ENCODE data around the gene MYO16. TPM values are rescaled to one million over a fixed set of nuclear protein-coding genes. Genes with fewer than 3 reads are reported as not detected.

Gene MYO16
- total RNA-seq, 1 experiment from 2014 or later: 0.49 TPM

GRCh38 chr13:109160357-109160756, 530.9 kb downstream of the MYO16 start:
- peaks cover 20% of the 10 kb centered on the region for H3K4me1 ChIP-seq (ENCODE audit: insufficient read depth, low read length, poor library complexity, severe bottlenecking)
- CTCF ChIA-PET: no interaction called here
- H3K27ac ChIP-seq (ENCODE audit: low read depth, low read length, poor library complexity, severe bottlenecking): no peak overlapping the region
- POLR2A ChIA-PET (ENCODE audit: low non-redundant PET): no interaction called here
- H3K27me3 ChIP-seq (replicated peaks; ENCODE audit: insufficient read depth, low read depth, low read length, poor library complexity): no peaks in the 10 kb centered on the region
- TF ChIP-seq EZH2 (IDR thresholded peaks at IDR 0.05; ENCODE audit: borderline replicate concordance, low read depth, low read length, poor library complexity, severe bottlenecking): no peak
- TF ChIP-seq, protein P1, sequence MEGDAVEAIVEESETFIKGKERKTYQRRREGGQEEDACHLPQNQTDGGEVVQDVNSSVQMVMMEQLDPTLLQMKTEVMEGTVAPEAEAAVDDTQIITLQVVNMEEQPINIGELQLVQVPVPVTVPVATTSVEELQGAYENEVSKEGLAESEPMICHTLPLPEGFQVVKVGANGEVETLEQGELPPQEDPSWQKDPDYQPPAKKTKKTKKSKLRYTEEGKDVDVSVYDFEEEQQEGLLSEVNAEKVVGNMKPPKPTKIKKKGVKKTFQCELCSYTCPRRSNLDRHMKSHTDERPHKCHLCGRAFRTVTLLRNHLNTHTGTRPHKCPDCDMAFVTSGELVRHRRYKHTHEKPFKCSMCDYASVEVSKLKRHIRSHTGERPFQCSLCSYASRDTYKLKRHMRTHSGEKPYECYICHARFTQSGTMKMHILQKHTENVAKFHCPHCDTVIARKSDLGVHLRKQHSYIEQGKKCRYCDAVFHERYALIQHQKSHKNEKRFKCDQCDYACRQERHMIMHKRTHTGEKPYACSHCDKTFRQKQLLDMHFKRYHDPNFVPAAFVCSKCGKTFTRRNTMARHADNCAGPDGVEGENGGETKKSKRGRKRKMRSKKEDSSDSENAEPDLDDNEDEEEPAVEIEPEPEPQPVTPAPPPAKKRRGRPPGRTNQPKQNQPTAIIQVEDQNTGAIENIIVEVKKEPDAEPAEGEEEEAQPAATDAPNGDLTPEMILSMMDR (conservative IDR thresholded peaks at IDR 0.05; ENCODE audit: low read depth, low read length): no peak
- BruUV-seq (replicated peaks): no TSS peak
- H3K9me3 ChIP-seq (ENCODE audit: low read depth, low read length, poor library complexity, severe bottlenecking): no peaks in the 10 kb centered on the region
- no peak for DNase-seq (ENCODE audit: low spot score)
- intact Hi-C loops (cut with micrococcal nuclease; ENCODE audit: unreplicated experiment): no loop called here
- no peaks in the 10 kb centered on the region for H3K36me3 ChIP-seq (ENCODE audit: insufficient read depth, low read length, poor library complexity, severe bottlenecking)
- no peak overlapping the region for H3K4me3 ChIP-seq (ENCODE audit: low read depth, low read length, poor library complexity, severe bottlenecking)

- BruUV-seq (replicated peaks): no TSS peak
- no peaks in the 10 kb centered on the region for H3K36me3 ChIP-seq (ENCODE audit: insufficient read depth, low read length, poor library complexity, severe bottlenecking)
- POLR2A ChIA-PET (ENCODE audit: low non-redundant PET): interaction anchor here (0.6 kb wide), 1 partner anchor 23 kb away, joined by 3 read pairs; no protein-coding TSS in a partner anchor
- H3K4me3 ChIP-seq (ENCODE audit: low read depth, low read length, poor library complexity, severe bottlenecking): no peak overlapping the region
- no peak overlapping the region for H3K27ac ChIP-seq (ENCODE audit: low read depth, low read length, poor library complexity, severe bottlenecking)
- intact Hi-C loops (cut with micrococcal nuclease; ENCODE audit: unreplicated experiment): no loop called here
- CTCF ChIA-PET: no interaction called here
- no peak for DNase-seq (ENCODE audit: low spot score)
- H3K27me3 ChIP-seq (replicated peaks; ENCODE audit: insufficient read depth, low read depth, low read length, poor library complexity): no peaks in the 10 kb centered on the region
- peaks cover 12% of the 10 kb centered on the region for H3K4me1 ChIP-seq (ENCODE audit: insufficient read depth, low read length, poor library complexity, severe bottlenecking)
- no peaks in the 10 kb centered on the region for H3K9me3 ChIP-seq (ENCODE audit: low read depth, low read length, poor library complexity, severe bottlenecking)
- TF ChIP-seq, protein P1 (conservative IDR thresholded peaks at IDR 0.05; ENCODE audit: low read depth, low read length): no peak
- TF ChIP-seq EZH2 (IDR thresholded peaks at IDR 0.05; ENCODE audit: borderline replicate concordance, low read depth, low read length, poor library complexity, severe bottlenecking): no peak
Measured at GRCh38 chr13:109160887-109161669, 531.7 kb downstream of the MYO16 start.

DNA sequence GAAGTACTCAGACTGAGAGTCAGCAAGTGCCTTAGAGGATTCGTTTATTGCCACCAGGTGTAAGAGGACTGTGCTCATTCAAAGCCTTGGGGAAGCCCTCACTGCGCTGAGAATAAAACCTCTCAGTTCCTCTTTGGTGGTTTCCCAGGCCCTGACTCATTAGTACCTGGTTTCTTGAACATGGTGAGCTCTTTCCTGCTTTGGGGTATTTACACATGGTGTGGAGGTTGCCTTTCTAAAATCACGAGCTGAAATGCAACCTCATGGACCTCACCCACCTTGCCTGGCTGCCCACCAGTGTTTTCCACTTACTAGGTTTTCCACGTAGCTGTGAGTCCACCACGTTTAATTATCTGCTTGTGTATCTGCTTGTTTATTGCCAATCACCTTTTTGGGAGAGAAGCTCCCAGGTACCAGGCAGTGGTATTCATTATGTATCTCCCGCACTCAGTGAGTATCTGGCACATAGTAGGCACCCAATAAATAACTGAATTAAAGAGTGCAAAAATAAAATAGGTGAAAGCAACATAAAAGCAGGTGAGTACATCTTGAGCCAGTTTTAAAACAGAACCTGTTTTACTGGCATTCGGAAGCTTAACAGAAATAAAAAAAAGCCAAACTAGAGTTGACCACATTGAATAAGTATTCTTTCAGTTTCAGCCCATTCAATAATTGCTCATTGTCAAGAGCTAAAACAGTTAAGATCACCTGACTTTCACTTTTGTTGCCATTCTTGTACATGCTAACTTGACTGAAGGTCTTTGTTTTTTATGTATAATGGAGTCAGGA, 533.0 kb downstream of the MYO16 start:
- ChIA-PET POLR2A (ENCODE audit: low non-redundant PET) (interaction anchor here (0.7 kb wide), 1 partner anchor 10 kb away, joined by 3 read pairs; no protein-coding TSS in a partner anchor), CTCF (no interaction called here)
- peaks cover 4% of the 10 kb centered on the region for H3K4me1 ChIP-seq (ENCODE audit: insufficient read depth, low read length, poor library complexity, severe bottlenecking)
- no peak for DNase-seq (ENCODE audit: low spot score)
- no peak overlapping the region for H3K27ac ChIP-seq (ENCODE audit: low read depth, low read length, poor library complexity, severe bottlenecking)
- no peaks in the 10 kb centered on the region for H3K27me3 ChIP-seq (replicated peaks; ENCODE audit: insufficient read depth, low read depth, low read length, poor library complexity)
- H3K9me3 ChIP-seq (ENCODE audit: low read depth, low read length, poor library complexity, severe bottlenecking): no peaks in the 10 kb centered on the region
- no TSS peak for BruUV-seq (replicated peaks)
- no peak for TF ChIP-seq EZH2 (IDR thresholded peaks at IDR 0.05; ENCODE audit: borderline replicate concordance, low read depth, low read length, poor library complexity, severe bottlenecking)
- TF ChIP-seq, protein P1 (conservative IDR thresholded peaks at IDR 0.05; ENCODE audit: low read depth, low read length): no peak
- no peaks in the 10 kb centered on the region for H3K36me3 ChIP-seq (ENCODE audit: insufficient read depth, low read length, poor library complexity, severe bottlenecking)
- intact Hi-C loops (cut with micrococcal nuclease; ENCODE audit: unreplicated experiment): no loop called here
- H3K4me3 ChIP-seq (ENCODE audit: low read depth, low read length, poor library complexity, severe bottlenecking): no peak overlapping the region
